ENCODE data around the gene COQ10A.
"Not testable (repeated sequence)": the region's sequence is repeated elsewhere in the genome, so short reads cannot be mapped to it uniquely, and the experiment has no call there.

Gene COQ10A

GRCh38 chr12:56282579-56282978 lies 15.8 kb downstream of the COQ10A start:
- DNase-seq = no peak

- DNase-seq = not testable (repeated sequence)
Observed at GRCh38 chr12:56284263-56284662, 17.5 kb downstream of the COQ10A start.

- DNase-seq = no peak
Observed at GRCh38 chr12:56286044-56286830, 19.5 kb downstream of the COQ10A start.

GRCh38 chr12:56288705-56289387 lies 22.1 kb downstream of the COQ10A start:
- no peak for DNase-seq

GRCh38 chr12:56293795-56294194 lies 27.1 kb downstream of the COQ10A start:
- no peak for DNase-seq

GRCh38 chr12:56296295-56296694 lies 29.6 kb downstream of the COQ10A start:
- no peak for DNase-seq

- no peak for DNase-seq
Observed at GRCh38 chr12:56297400-56297799, 30.7 kb downstream of the COQ10A start.

- DNase-seq = no peak
Observed at GRCh38 chr12:56298828-56299227, 32.1 kb downstream of the COQ10A start.

- peak; percentile 23 for DNase-seq
Observed at GRCh38 chr12:56299308-56299852, 32.6 kb downstream of the COQ10A start.

GRCh38 chr12:56299853-56300643 lies 33.3 kb downstream of the COQ10A start, which contains the start of gene CS:
CS (minus strand) TSS chr12:56300330; CDS start chr12:56300201, 129 bp downstream.
- peak; percentile 95 for DNase-seq

- no peak for DNase-seq
Observed at GRCh38 chr12:56300644-56301464, 34.1 kb downstream of the COQ10A start.

- DNase-seq = no peak
Observed at GRCh38 chr12:56304276-56304675, 37.5 kb downstream of the COQ10A start.

- DNase-seq = no peak
Observed at GRCh38 chr12:56304872-56305590, 38.3 kb downstream of the COQ10A start.

GRCh38 chr12:56307221-56307965 lies 40.7 kb downstream of the COQ10A start:
- no peak for DNase-seq

GRCh38 chr12:56308714-56309113 lies 42.0 kb downstream of the COQ10A start:
- DNase-seq = no peak

- no peak for DNase-seq
Observed at GRCh38 chr12:56311003-56311402, 44.3 kb downstream of the COQ10A start.

GRCh38 chr12:56315249-56315621 lies 48.5 kb downstream of the COQ10A start:
- no peak for DNase-seq

GRCh38 chr12:56315622-56316473 lies 49.1 kb downstream of the COQ10A start, which contains the start of gene CNPY2:
CNPY2 (minus strand) TSS chr12:56315988; CDS start chr12:56315217, 771 bp downstream.
- peak; percentile 91 for DNase-seq

- no peak for DNase-seq
Observed at GRCh38 chr12:56317675-56318074, 50.9 kb downstream of the COQ10A start.
